Activated CD8-positive, alpha-beta T cell treated with anti-CD3 and anti-CD28 coated beads for 36 hours (primary cell): ENCODE measurements around the gene MAP2K5. TPM values are rescaled to one million over a fixed set of nuclear protein-coding genes. Genes with fewer than 3 reads are reported as not detected.

Experiments
- ATAC-seq: fragments of 200-7000 bp; cut with Tn5 transposase; one replicate; pipeline ENCODE4 v1.10.0; 2021; ENCODE audit warnings: mild to moderate bottlenecking, moderate library complexity
- CTCF ChIA-PET: fragments of 350-600 bp; sonication (Branson Sonifier 250); formaldehyde crosslinking; loops from one replicate; lab custom pipeline; 2021; ENCODE audit warnings: antibody characterized with exemption; lab: Charles Lee
- POLR2A ChIA-PET: fragments of 350-600 bp; sonication (Branson Sonifier 250); formaldehyde crosslinking; loops from one replicate; lab custom pipeline; 2021; ENCODE audit warnings: antibody characterized with exemption; lab: Charles Lee
- DNase-seq: peaks from one replicate; pipeline ENCODE4 v3.0.0-alpha.2; 2020
- H3K27ac Mint-ChIP-seq: one replicate; pipeline ENCODE4 v1.8.0; 2021; ENCODE audit warnings: mild to moderate bottlenecking, mixed read lengths
- H3K27me3 Mint-ChIP-seq: one replicate; pipeline ENCODE4 v1.8.0; 2021; ENCODE audit warnings: mixed read lengths
- H3K36me3 Mint-ChIP-seq: one replicate; pipeline ENCODE4 v1.8.0; 2021; ENCODE audit warnings: low read depth, mixed read lengths
- H3K4me1 Mint-ChIP-seq: one replicate; pipeline ENCODE4 v1.8.0; 2021; ENCODE audit warnings: low read depth, mixed read lengths
- H3K4me3 Mint-ChIP-seq: one replicate; pipeline ENCODE4 v1.8.0; 2021; ENCODE audit warnings: mild to moderate bottlenecking, moderate library complexity, mixed read lengths
- H3K9me3 Mint-ChIP-seq: one replicate; pipeline ENCODE4 v1.8.0; 2021; ENCODE audit warnings: mixed read lengths
- CTCF ChIP-seq: fragments of 200-600 bp; IDR thresholded peaks from one replicate; pipeline ENCODE4 v1.8.0; 2022; ENCODE audit warnings: antibody characterized with exemption, mild to moderate bottlenecking
- intact Hi-C: fragments of 100-400 bp; cut with micrococcal nuclease; formaldehyde crosslinking; loops from one replicate; pipeline ENCODE4 v1.10.0; 2022
- total RNA-seq, 2 experiments: library from RNA; stranded (reverse); gene quantifications; one replicate each; pipeline ENCODE4 v1.2.3, GENCODE V29; 2021

MAP2K5 gene
- total RNA-seq, 2 experiments from 2014 or later = 19.0 to 21.1 TPM

DNA sequence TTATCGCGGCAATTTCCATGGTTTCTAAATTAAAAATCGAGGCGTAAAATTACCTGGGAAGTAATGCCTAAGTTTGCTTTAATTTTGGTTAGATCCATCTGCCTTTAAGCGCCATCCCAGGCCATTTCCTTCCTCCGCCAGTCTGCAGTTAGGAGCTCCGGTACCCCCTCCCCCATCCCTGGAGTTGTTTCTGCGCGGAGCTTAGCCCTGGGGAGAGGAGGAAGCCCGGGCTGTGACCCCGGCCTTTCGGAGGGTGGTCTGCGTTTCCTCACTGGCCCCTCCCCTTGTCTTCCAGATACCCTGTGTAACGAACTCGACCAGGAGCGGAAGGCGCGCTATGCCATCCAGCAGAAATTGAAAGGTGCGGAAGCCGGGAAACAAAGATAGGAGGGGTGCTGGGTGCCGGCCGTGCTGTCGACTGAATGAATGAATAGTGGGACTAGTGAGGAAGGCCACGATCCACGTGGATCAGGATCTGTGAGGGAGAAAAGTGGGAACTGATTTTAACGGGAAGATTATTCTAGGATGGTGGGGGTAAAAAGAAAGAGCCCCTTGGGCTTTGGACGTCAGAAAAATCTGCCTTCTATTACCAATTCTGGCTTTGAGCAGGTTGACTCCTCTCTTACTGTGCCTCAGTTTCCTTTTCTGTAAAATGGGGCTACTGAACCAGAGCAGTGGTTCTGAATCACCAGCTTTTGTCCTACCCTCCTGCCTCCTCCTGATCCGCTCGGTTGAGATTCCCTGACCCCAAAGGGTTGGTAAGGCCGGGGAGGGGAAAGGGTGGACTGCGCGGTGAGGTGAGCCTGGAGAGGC is 290.6 kb downstream of the MAP2K5 start:
- intact Hi-C loops = loop anchor here (10.0 kb wide), 2 partner anchors 308 to 888 kb away; partner anchors contain the start of gene C15orf61
- no peak for DNase-seq

GRCh38 chr15:67833710-67834511 is 291.4 kb downstream of the MAP2K5 start:
- intact Hi-C loops = loop anchor here (10.0 kb wide), 2 partner anchors 309 to 889 kb away; partner anchors contain the start of gene C15orf61
- Mint-ChIP-seq H3K36me3 (no peaks in the 10 kb centered on the region), H3K9me3 (no peaks in the 10 kb centered on the region), H3K27ac (no peak overlapping the region), H3K27me3 (peaks cover 68% of the 10 kb centered on the region), H3K4me1 (peaks cover 26% of the 10 kb centered on the region), H3K4me3 (peak overlapping the region; percentile 68)
- TF ChIP-seq CTCF = peak; percentile 52
- ChIA-PET POLR2A (interaction anchor here (1.2 kb wide), 1 partner anchor 10 kb away, joined by 3 read pairs; no protein-coding TSS in a partner anchor), CTCF (interaction anchor here (4.2 kb wide), 1 partner anchor 50 kb away, joined by 32 read pairs; no protein-coding TSS in a partner anchor)
- DNase-seq (peak; percentile 61), ATAC-seq (peak; percentile 47)

More for the DNA sequence above, 290.6 kb downstream of the MAP2K5 start:
- ATAC-seq = no peak
- TF ChIP-seq CTCF = no peak
- H3K36me3 Mint-ChIP-seq = no peaks in the 10 kb centered on the region
- CTCF ChIA-PET = interaction anchor here (1.2 to 3.3 kb wide), 4 partner anchors 9 to 376 kb away, joined by 5 to 13 read pairs (median 6); no protein-coding TSS in a partner anchor
- H3K27ac Mint-ChIP-seq = no peak overlapping the region
- peaks cover 32% of the 10 kb centered on the region for H3K4me1 Mint-ChIP-seq
- POLR2A ChIA-PET = interaction anchor here (0.8 kb wide), 1 partner anchor 54 kb away, joined by 3 read pairs; no protein-coding TSS in a partner anchor
- peak overlapping the region; percentile 68 for H3K4me3 Mint-ChIP-seq
- H3K9me3 Mint-ChIP-seq = no peaks in the 10 kb centered on the region
- peaks cover 75% of the 10 kb centered on the region for H3K27me3 Mint-ChIP-seq

GRCh38 chr15:67834581-67835296 is 292.2 kb downstream of the MAP2K5 start:
- Mint-ChIP-seq H3K9me3 (no peaks in the 10 kb centered on the region), H3K4me1 (peaks cover 25% of the 10 kb centered on the region), H3K4me3 (peak overlapping the region; percentile 68), H3K27ac (no peak overlapping the region), H3K27me3 (peaks cover 61% of the 10 kb centered on the region), H3K36me3 (no peaks in the 10 kb centered on the region)
- ChIA-PET POLR2A (interaction anchor here (0.8 to 1.2 kb wide), 2 partner anchors 11 to 231 kb away, joined by 3 read pairs; no protein-coding TSS in a partner anchor), CTCF (interaction anchor here (0.9 to 4.2 kb wide), 8 partner anchors 10 to 888 kb away, joined by 3 to 74 read pairs (median 5); partner anchors contain the start of gene SKOR1)
- no peak for TF ChIP-seq CTCF
- ATAC-seq = peak; percentile 10
- no peak for DNase-seq
- intact Hi-C loops = loop anchor here (10.0 kb wide), 2 partner anchors 310 to 890 kb away; partner anchors contain the start of gene C15orf61

- POLR2A ChIA-PET = interaction anchor here (0.8 to 1.2 kb wide), 3 partner anchors 12 to 379 kb away, joined by 3 read pairs; no protein-coding TSS in a partner anchor
- peaks cover 57% of the 10 kb centered on the region for H3K27me3 Mint-ChIP-seq
- no peak for TF ChIP-seq CTCF
- no peaks in the 10 kb centered on the region for H3K9me3 Mint-ChIP-seq
- H3K4me3 Mint-ChIP-seq = peak overlapping the region; percentile 68
- peaks cover 26% of the 10 kb centered on the region for H3K4me1 Mint-ChIP-seq
- H3K27ac Mint-ChIP-seq = no peak overlapping the region
- DNase-seq (no peak), ATAC-seq (no peak)
- peaks cover 2% of the 10 kb centered on the region for H3K36me3 Mint-ChIP-seq
- intact Hi-C loops = loop anchor here (2.0 to 10.0 kb wide), 4 partner anchors 53 to 891 kb away; partner anchors contain the start of gene C15orf61
- CTCF ChIA-PET = interaction anchor here (0.7 to 4.2 kb wide), 32 partner anchors 7 to 889 kb away, joined by 3 to 74 read pairs (median 3); partner anchors contain the start of gene SKOR1
Measured at GRCh38 chr15:67835297-67836133, 293.0 kb downstream of the MAP2K5 start.
